GM23338 (cell line): Measurements from ENCODE around the gene IPPK. TPM values are rescaled to one million over a fixed set of nuclear protein-coding genes. Genes with fewer than 3 reads are reported as not detected.
A peak's percentile ranks its signal among the peaks of the same experiment; 100 is the strongest.

Source experiments
- ATAC-seq: fragments of 200-7000 bp; cut with Tn5 transposase; 3 replicates; pipeline ENCODE4 v1.9.1; 2020
- DNase-seq: peaks from one replicate; pipeline ENCODE4 v3.0.0-alpha.2; 2015; ENCODE audit warnings: low spot score
- H2AFZ ChIP-seq: fragments of 200-600 bp; sonication (generic); 2 replicates; pipeline ENCODE4 v1.8.0; 2016; ENCODE audit warnings: antibody characterized with exemption, mild to moderate bottlenecking, moderate library complexity
- H3F3A ChIP-seq: fragments of 200-600 bp; sonication (generic); replicated peaks from 2 replicates; pipeline ENCODE4 v1.8.0; 2017; ENCODE audit warnings: antibody characterized with exemption, mixed run types, low read depth
- H3K27ac ChIP-seq: fragments of 200-600 bp; sonication (generic); 2 replicates; pipeline ENCODE4 v1.6.1; 2016; ENCODE audit warnings: low read depth
- H3K27me3 ChIP-seq: fragments of 200-600 bp; sonication (generic); 2 replicates; pipeline ENCODE4 v1.8.0; 2016; ENCODE audit warnings: mild to moderate bottlenecking, mixed run types, moderate library complexity; ENCODE audit not compliant: insufficient read depth
- H3K36me3 ChIP-seq: fragments of 200-600 bp; sonication (generic); 2 replicates; pipeline ENCODE4 v1.8.0; 2016; ENCODE audit warnings: mild to moderate bottlenecking; ENCODE audit not compliant: insufficient read depth
- H3K4me1 ChIP-seq: fragments of 200-600 bp; sonication (generic); 2 replicates; pipeline ENCODE4 v1.8.0; 2016; ENCODE audit warnings: mild to moderate bottlenecking, moderate library complexity; ENCODE audit not compliant: insufficient read depth
- H3K4me2 ChIP-seq: fragments of 200-600 bp; sonication (generic); 2 replicates; pipeline ENCODE4 v1.7.1; 2017; ENCODE audit warnings: mixed run types
- H3K4me3 ChIP-seq: fragments of 200-600 bp; sonication (generic); 2 replicates; pipeline ENCODE4 v1.6.1; 2016; ENCODE audit warnings: mixed run types
- H3K79me2 ChIP-seq: fragments of 200-600 bp; sonication (generic); replicated peaks from 2 replicates; pipeline ENCODE4 v1.8.0; 2017; ENCODE audit warnings: mild to moderate bottlenecking; ENCODE audit not compliant: insufficient read depth
- H3K9me2 ChIP-seq: fragments of 200-600 bp; sonication (generic); 2 replicates; pipeline ENCODE4 v1.8.0; 2017; ENCODE audit not compliant: insufficient read depth
- H4K20me1 ChIP-seq: fragments of 200-600 bp; sonication (generic); replicated peaks from 2 replicates; pipeline ENCODE4 v1.8.0; 2017; ENCODE audit warnings: mild to moderate bottlenecking; ENCODE audit not compliant: insufficient read depth
- H3K27ac Mint-ChIP-seq: 2 replicates; pipeline ENCODE4 v1.8.0; 2020; ENCODE audit warnings: inconsistent platforms, mild to moderate bottlenecking, moderate library complexity, mixed read lengths
- H3K27me3 Mint-ChIP-seq: 3 replicates; pipeline ENCODE4 v1.8.0; 2022; ENCODE audit warnings: low read depth, mild to moderate bottlenecking, moderate library complexity, mixed read lengths, inconsistent platforms; ENCODE audit not compliant: insufficient read depth, poor library complexity
- H3K36me3 Mint-ChIP-seq: 3 replicates; pipeline ENCODE4 v1.8.0; 2021; ENCODE audit warnings: low read depth, mild to moderate bottlenecking, inconsistent platforms, moderate library complexity, mixed read lengths
- H3K4me1 Mint-ChIP-seq: 3 replicates; pipeline ENCODE4 v1.8.0; 2020; ENCODE audit warnings: mild to moderate bottlenecking, inconsistent platforms, mixed read lengths
- H3K4me3 Mint-ChIP-seq: 3 replicates; pipeline ENCODE4 v1.8.0; 2021; ENCODE audit warnings: moderate library complexity, mild to moderate bottlenecking, inconsistent platforms, mixed read lengths
- H3K9me3 Mint-ChIP-seq: 3 replicates; pipeline ENCODE4 v1.8.0; 2020; ENCODE audit warnings: moderate library complexity, mild to moderate bottlenecking, inconsistent platforms, mixed read lengths
- CREB1 ChIP-seq: fragments of 250-450 bp; sonication (Bioruptor Pico); IDR thresholded peaks from 2 replicates; pipeline ENCODE4 v1.5.0; 2020; ENCODE audit warnings: low read depth, mild to moderate bottlenecking, moderate library complexity
- CTCF ChIP-seq, 2 experiments: fragments of 200-600 bp in 1 of 2; sonication (generic) in 1 of 2; conservative IDR thresholded peaks; 2 replicates each; pipeline versions ENCODE4 v1.5.1 to v1.6.1; 2016 to 2017; ENCODE audit warnings: antibody characterized with exemption in 2 of 2, low read depth in 2 of 2, mild to moderate bottlenecking in 2 of 2, moderate library complexity in 1 of 2
- ETS1 ChIP-seq: IDR thresholded peaks from 2 replicates; pipeline ENCODE4 v1.6.1; 2016; ENCODE audit warnings: antibody characterized with exemption
- EZH2phosphoT487 ChIP-seq: fragments of 200-600 bp; sonication (generic); IDR thresholded peaks from one replicate; pipeline ENCODE4 v1.8.1; 2018; ENCODE audit warnings: antibody characterized with exemption; ENCODE audit not compliant: unreplicated experiment
- JUNB ChIP-seq: IDR thresholded peaks from one replicate; pipeline ENCODE4 v1.6.1; 2016; ENCODE audit warnings: antibody characterized with exemption; ENCODE audit not compliant: unreplicated experiment
- NANOG ChIP-seq: IDR thresholded peaks from 2 replicates; pipeline ENCODE4 v1.6.1; 2016; ENCODE audit warnings: antibody characterized with exemption, borderline replicate concordance
- REST ChIP-seq: IDR thresholded peaks from one replicate; pipeline ENCODE4 v1.6.1; 2018; ENCODE audit warnings: antibody characterized with exemption; ENCODE audit not compliant: unreplicated experiment
- STAT1 ChIP-seq: IDR thresholded peaks from one replicate; pipeline ENCODE4 v1.6.1; 2016; ENCODE audit warnings: antibody characterized with exemption; ENCODE audit not compliant: unreplicated experiment
- ZNF114 ChIP-seq: fragments of 250-450 bp; sonication (Bioruptor Pico); IDR thresholded peaks from 2 replicates; pipeline ENCODE4 v1.5.0; 2020; ENCODE audit warnings: mild to moderate bottlenecking, moderate library complexity
- ZNF331 ChIP-seq: fragments of 250-450 bp; sonication (Bioruptor Pico); IDR thresholded peaks from 2 replicates; pipeline ENCODE4 v1.5.0; 2020; ENCODE audit warnings: low read depth, mild to moderate bottlenecking, moderate library complexity
- polyA plus RNA-seq: library from polyadenylated mRNA; unstranded; fragments of >200 nt; fragmentation: Nextera tagmentation; extraction: Ambion mirVana; gene quantifications from 2 replicates; pipeline ENCODE4 v1.2.1, GENCODE V29; 2016
- total RNA-seq: library from RNA; depleted of rRNA; stranded (reverse); fragments of >200 nt; shearing (Covaris generic); gene quantifications from 2 replicates; pipeline ENCODE4 v1.2.3, GENCODE V29; 2014

The IPPK gene
- total and polyA plus RNA-seq, 2 experiments from 2014 or later, result 6.5 to 17.5 TPM

DNA sequence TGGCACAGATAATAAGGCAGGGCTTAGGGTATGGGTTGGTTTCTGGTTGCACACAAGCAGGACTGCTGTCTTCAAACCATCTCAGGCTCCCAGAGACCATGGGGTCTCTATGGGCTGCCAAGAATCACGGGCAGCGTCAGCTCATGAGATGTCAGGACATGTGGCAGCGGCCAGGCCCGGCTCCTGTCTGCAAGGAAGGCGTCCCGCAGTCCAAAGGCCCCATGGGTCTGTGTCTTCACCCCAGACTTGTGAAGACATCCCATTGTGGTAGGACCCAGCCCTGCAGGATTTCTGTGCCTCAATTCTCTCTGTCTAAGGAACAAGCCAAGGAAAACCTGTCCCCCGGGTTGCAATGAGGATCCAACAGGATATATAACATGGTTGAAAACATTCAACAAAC, 32.6 kb downstream of the IPPK start:
- no peaks in the 10 kb centered on the region for H3K79me2 ChIP-seq
- no peaks in the 10 kb centered on the region for H3K9me2 ChIP-seq
- Mint-ChIP-seq H3K9me3 (no peaks in the 10 kb centered on the region), H3K4me3 (no peak overlapping the region), H3K36me3 (peaks cover 32% of the 10 kb centered on the region), H3K4me1 (no peaks in the 10 kb centered on the region; the same call in 1 of the 3 replicates), H3K27ac (no peak overlapping the region), H3K27me3 (peaks cover 7% of the 10 kb centered on the region)
- H3K4me3 ChIP-seq, result no peak overlapping the region
- no peak overlapping the region for H3K27ac ChIP-seq
- no peak for ATAC-seq
- peaks cover 8% of the 10 kb centered on the region; the same call in 1 of the 2 replicates for H3K36me3 ChIP-seq
- DNase-seq, result no peak
- no peak overlapping the region for H2AFZ ChIP-seq
- H3K4me1 ChIP-seq, result no peaks in the 10 kb centered on the region
- H3K27me3 ChIP-seq, result no peaks in the 10 kb centered on the region
- H3F3A ChIP-seq, result 0 out of 2 replicates have a peak, but pooled peaks cover 4% of the 10 kb centered on the region
- no peak overlapping the region for H3K4me2 ChIP-seq
- TF ChIP-seq JUNB, result no peak
- no peak for TF ChIP-seq ZNF331 (CRISPR knock-in tag)
- no peak for TF ChIP-seq ETS1
- no peak for TF ChIP-seq CREB1 (CRISPR knock-in tag)
- TF ChIP-seq EZH2phosphoT487, result no peak
- no peak for TF ChIP-seq ZNF114
- no peak for TF ChIP-seq CTCF (conservative IDR thresholded peaks at IDR 0.05; ENCODE audit: low read depth in 2 of 2)
- TF ChIP-seq REST, result no peak
- no peak for TF ChIP-seq NANOG
- H4K20me1 ChIP-seq, result no peaks in the 10 kb centered on the region; the same call in 1 of the 2 replicates

DNA sequence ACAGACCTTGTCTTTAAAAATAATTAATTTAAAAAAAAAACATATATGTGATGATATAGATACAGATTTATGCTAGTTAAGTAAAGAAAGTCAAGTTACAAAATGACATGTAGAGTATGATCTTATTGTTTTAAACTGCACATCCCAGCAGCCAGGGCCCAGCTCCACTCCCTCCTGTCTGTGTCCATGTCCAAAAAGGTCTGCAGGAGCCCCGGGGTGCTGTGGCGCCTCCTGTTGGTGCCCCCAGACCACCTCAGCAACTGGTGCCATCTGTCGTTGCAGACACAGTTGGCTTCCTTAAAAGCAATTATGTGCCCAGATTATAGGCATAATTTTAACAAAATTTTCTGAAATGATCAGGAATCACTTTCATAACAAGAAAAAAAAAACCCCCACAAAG, 33.3 kb downstream of the IPPK start:
- Histone ChIP-seq H3K4me1 (no peaks in the 10 kb centered on the region), H2AFZ (no peak overlapping the region), H3K27ac (no peak overlapping the region), H3K4me3 (no peak overlapping the region), H4K20me1 (no peaks in the 10 kb centered on the region; the same call in 1 of the 2 replicates), H3K4me2 (no peak overlapping the region), H3F3A (0 out of 2 replicates have a peak, but pooled peaks cover 4% of the 10 kb centered on the region), H3K79me2 (no peaks in the 10 kb centered on the region), H3K27me3 (no peaks in the 10 kb centered on the region), H3K9me2 (no peaks in the 10 kb centered on the region), H3K36me3 (peaks cover 8% of the 10 kb centered on the region; the same call in 1 of the 2 replicates)
- TF ChIP-seq CTCF (conservative IDR thresholded peaks at IDR 0.05; ENCODE audit: low read depth in 2 of 2) (peak; percentile 35 to 36; a peak in 3 of 4 replicates), STAT1 (no peak)
- Mint-ChIP-seq H3K9me3 (no peaks in the 10 kb centered on the region), H3K27ac (no peak overlapping the region), H3K36me3 (peaks cover 37% of the 10 kb centered on the region), H3K4me1 (no peaks in the 10 kb centered on the region; the same call in 1 of the 3 replicates), H3K4me3 (no peak overlapping the region), H3K27me3 (peaks cover 9% of the 10 kb centered on the region)
- DNase-seq (no peak), ATAC-seq (no peak)
